Measurements from ENCODE around the gene DACT2. TPM values are rescaled to one million over a fixed set of nuclear protein-coding genes. Genes with fewer than 3 reads are reported as not detected.

Gene DACT2
- total RNA-seq, 1 experiment from 2014 or later = not detected

- DNase-seq (ENCODE audit: low read depth, low spot score) = no peak
- TF ChIP-seq POLR2A (IDR thresholded peaks at IDR 0.05; ENCODE audit: borderline replicate concordance, extremely low read depth, insufficient read depth, insufficient read length) (no peak), CEBPB (IDR thresholded peaks at IDR 0.05; ENCODE audit: low read depth) (no peak), POLR2AphosphoS5 (IDR thresholded peaks at IDR 0.05; ENCODE audit: low read depth, low read length) (no peak), REST (IDR thresholded peaks at IDR 0.05; ENCODE audit: low read depth) (no peak)
- TF ChIP-seq, protein P1, sequence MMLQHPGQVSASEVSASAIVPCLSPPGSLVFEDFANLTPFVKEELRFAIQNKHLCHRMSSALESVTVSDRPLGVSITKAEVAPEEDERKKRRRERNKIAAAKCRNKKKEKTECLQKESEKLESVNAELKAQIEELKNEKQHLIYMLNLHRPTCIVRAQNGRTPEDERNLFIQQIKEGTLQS (IDR thresholded peaks at IDR 0.05) = no peak
- no peak overlapping the region for H2AFZ ChIP-seq (ENCODE audit: low read depth, low read length, poor library complexity, severe bottlenecking)
- no peaks in the 10 kb centered on the region for H3K9me2 ChIP-seq (ENCODE audit: insufficient read depth)
- ChIA-PET CTCF (no interaction called here), POLR2A (no interaction called here), RAD21 (ENCODE audit: low non-redundant PET in 1 of 2, low total read pairs in 2 of 2, uncharacterized antibody in 2 of 2, unreplicated experiment in 2 of 2) (no interaction called here)
- no peaks in the 10 kb centered on the region for H4K20me1 ChIP-seq (ENCODE audit: insufficient read depth)
- intact Hi-C loops (cut with micrococcal nuclease) = no loop called here
- H3K4me3 ChIP-seq (replicated peaks in 1 of 2; ENCODE audit: low read depth in 1 of 2, low read length in 2 of 2) = no peak overlapping the region
- no peaks in the 10 kb centered on the region for H3K4me1 ChIP-seq (ENCODE audit: control insufficient read depth in 1 of 2, insufficient read depth in 2 of 2, low read length in 2 of 2)
- no TSS peak for BruUV-seq (replicated peaks)
- H3K36me3 ChIP-seq (ENCODE audit: control insufficient read depth in 1 of 2, insufficient read depth in 2 of 2, low read length in 2 of 2) = no peaks in the 10 kb centered on the region
- no peak for ATAC-seq
- H3K9ac ChIP-seq (ENCODE audit: low read length) = no peak overlapping the region
- H3K9me3 ChIP-seq (ENCODE audit: control insufficient read depth in 1 of 2, insufficient read depth in 1 of 2, low read depth in 1 of 2, low read length in 2 of 2) = no peaks in the 10 kb centered on the region
- peaks cover 15% of the 10 kb centered on the region; the same call in 1 of the 2 replicates for H3K27me3 ChIP-seq (ENCODE audit: insufficient read depth, low read length)
- H3K4me2 ChIP-seq (ENCODE audit: low read length) = no peak overlapping the region
- H3K79me2 ChIP-seq (ENCODE audit: insufficient read depth, low read length) = no peaks in the 10 kb centered on the region
- no peak overlapping the region for H3K27ac ChIP-seq (ENCODE audit: low read depth, low read length)
These were observed 30.0 kb downstream of the DACT2 start for GRCh38 chr6:168289571-168289962.

All from HCT116 (cell line).